Peyer's patch (tissue), 4 donors: ENCODE results near the gene COX4I1. TPM values are rescaled to one million over a fixed set of nuclear protein-coding genes. Genes with fewer than 3 reads are reported as not detected.

Experiments used
- DNase-seq, 3 donors: peaks; one replicate each; pipeline ENCODE4 v3.0.0-alpha.2; 2017 to 2019
- H3K27ac ChIP-seq, 4 donors: fragments of 200-600 bp; sonication (generic); one replicate each; pipeline ENCODE4 v1.5.1; 2016 to 2019
- H3K27me3 ChIP-seq, 2 donors: fragments of 200-600 bp; sonication (generic); one replicate each; pipeline ENCODE4 v1.5.1; 2019
- H3K36me3 ChIP-seq, 3 donors: fragments of 200-600 bp; sonication (generic); one replicate each; pipeline ENCODE4 v1.5.1; 2016 to 2019
- H3K4me1 ChIP-seq, 4 donors: fragments of 200-600 bp; sonication (generic); one replicate each; pipeline ENCODE4 v1.5.1; 2016 to 2019
- H3K4me3 ChIP-seq, 4 donors: fragments of 200-600 bp; sonication (generic); 1 replicate in 3 of 4; 2 replicates in 1 of 4; pipeline ENCODE4 v1.5.1; 2016 to 2019; ENCODE audit warnings: mild to moderate bottlenecking in 1 of 4
- H3K9me3 ChIP-seq, 4 donors: fragments of 200-600 bp; sonication (generic); one replicate each; pipeline ENCODE4 v1.5.1; 2016 to 2019; ENCODE audit warnings: mild to moderate bottlenecking in 1 of 4
- POLR2A ChIP-seq, 2 donors: fragments of 450-650 bp; IDR thresholded peaks; one replicate each; pipeline ENCODE4 v1.5.1; 2017; ENCODE audit warnings: antibody characterized with exemption in 2 of 2, mild to moderate bottlenecking in 2 of 2, moderate library complexity in 2 of 2
- total RNA-seq, 4 donors: library from RNA; depleted of rRNA; stranded (reverse); fragments of >200 nt; gene quantifications; one replicate each; pipeline ENCODE4 v1.1.0, GENCODE V29; 2016
- TF ChIP-seq, protein P1 (sequence below), 6 experiments: fragments of 450-650 bp in 4 of 6; fragments of 200-600 bp in 2 of 6; sonication (generic) in 1 of 6; IDR thresholded peaks; one replicate each; pipeline ENCODE4 v1.5.1; 2017 to 2019; ENCODE audit warnings: antibody characterized with exemption in 6 of 6, mild to moderate bottlenecking in 3 of 6, moderate library complexity in 1 of 6

Gene COX4I1
- total RNA-seq, 4 donors from 2014 or later: 377 to 758 (median 713) TPM

DNA sequence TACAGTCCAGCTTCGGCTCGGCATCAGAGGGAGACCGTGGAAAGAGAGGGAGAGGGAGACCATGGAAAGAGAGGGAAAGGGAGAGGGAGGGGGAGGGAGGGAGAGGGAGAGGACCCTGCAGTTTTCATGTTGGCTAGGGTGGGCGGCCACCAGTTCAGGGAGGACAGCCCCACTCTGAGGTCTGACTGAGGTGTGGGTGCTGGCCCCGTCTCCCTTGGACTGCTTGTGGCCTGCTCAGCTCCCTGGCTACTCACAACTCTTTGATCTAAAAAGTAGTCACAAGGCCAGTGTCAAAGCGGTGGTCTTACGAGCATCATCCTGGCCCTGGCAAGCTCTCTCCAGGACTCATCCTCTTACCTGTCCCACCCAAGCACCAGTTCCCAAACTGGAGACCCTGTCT is 9.4 kb downstream of the COX4I1 start:
- Histone ChIP-seq H3K4me3 (no peak overlapping the region), H3K4me1 (no peaks in the 10 kb centered on the region), H3K36me3 (peaks cover 0 to 35% (median 0%) of the 10 kb centered on the region in 3 donors), H3K9me3 (no peaks in the 10 kb centered on the region), H3K27ac (no peak overlapping the region), H3K27me3 (no peaks in the 10 kb centered on the region)
- no peak for TF ChIP-seq POLR2A (IDR thresholded peaks at IDR 0.05)
- TF ChIP-seq, protein P1, sequence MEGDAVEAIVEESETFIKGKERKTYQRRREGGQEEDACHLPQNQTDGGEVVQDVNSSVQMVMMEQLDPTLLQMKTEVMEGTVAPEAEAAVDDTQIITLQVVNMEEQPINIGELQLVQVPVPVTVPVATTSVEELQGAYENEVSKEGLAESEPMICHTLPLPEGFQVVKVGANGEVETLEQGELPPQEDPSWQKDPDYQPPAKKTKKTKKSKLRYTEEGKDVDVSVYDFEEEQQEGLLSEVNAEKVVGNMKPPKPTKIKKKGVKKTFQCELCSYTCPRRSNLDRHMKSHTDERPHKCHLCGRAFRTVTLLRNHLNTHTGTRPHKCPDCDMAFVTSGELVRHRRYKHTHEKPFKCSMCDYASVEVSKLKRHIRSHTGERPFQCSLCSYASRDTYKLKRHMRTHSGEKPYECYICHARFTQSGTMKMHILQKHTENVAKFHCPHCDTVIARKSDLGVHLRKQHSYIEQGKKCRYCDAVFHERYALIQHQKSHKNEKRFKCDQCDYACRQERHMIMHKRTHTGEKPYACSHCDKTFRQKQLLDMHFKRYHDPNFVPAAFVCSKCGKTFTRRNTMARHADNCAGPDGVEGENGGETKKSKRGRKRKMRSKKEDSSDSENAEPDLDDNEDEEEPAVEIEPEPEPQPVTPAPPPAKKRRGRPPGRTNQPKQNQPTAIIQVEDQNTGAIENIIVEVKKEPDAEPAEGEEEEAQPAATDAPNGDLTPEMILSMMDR (IDR thresholded peaks at IDR 0.05): no peak
- DNase-seq: no peak

DNA sequence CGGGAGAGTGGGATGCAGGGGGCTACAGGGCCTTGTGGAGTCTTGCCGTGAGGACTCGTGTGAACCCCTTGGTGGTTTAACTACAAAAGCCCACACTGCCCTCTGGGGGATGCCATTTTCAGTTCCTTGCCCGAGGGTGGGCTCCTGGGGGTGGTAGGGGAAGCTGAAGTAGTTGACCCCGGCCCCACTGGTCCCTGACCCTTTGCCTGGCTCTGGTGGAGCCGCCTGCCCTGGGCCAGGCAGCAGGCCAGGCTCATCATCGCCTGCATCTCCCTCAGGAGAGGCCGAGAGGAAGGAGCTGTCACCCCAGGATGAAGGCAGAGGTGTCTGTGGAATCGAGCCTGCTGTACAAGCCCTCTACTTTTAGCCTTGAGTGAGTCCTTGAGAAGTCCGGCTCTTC is 10.2 kb downstream of the COX4I1 start:
- H3K4me1 ChIP-seq: no peaks in the 10 kb centered on the region
- TF ChIP-seq POLR2A (IDR thresholded peaks at IDR 0.05): no peak
- TF ChIP-seq, protein P1 (IDR thresholded peaks at IDR 0.05): no peak
- no peak overlapping the region for H3K27ac ChIP-seq
- DNase-seq: no peak
- H3K4me3 ChIP-seq: no peak overlapping the region
- peaks cover 0 to 28% (median 0%) of the 10 kb centered on the region in 3 donors for H3K36me3 ChIP-seq
- no peaks in the 10 kb centered on the region for H3K9me3 ChIP-seq
- H3K27me3 ChIP-seq: no peaks in the 10 kb centered on the region

DNA sequence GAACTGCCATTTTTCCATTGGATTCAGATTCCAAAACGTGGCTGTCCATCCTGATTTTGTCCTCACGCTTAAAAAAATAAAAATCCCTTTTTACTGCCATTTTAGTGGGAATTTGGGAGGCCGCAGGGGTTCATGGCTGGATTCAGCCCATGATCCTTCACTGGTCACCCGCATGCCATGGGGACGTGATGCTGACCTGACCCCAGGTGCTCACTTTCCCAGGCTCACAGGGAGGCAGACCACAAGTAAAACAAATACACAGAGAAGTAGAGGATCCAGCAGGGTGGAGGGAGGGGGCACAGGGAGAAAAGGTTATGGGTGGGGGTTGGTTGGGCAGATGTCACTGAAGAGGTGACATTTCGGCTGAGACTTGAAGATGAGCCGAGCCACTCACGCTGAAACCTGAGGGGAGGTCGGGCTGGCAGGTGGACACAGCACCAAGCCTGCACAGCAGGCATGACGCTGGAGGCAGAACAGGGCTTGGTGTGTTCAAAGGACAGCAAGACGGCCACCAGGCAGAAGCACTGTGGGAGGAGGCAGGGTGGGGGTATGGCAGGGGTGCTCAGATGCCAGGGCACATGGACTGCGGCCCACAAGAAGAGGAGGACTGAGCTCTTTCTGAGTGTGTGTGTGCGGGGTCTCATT is 10.7 kb downstream of the COX4I1 start:
- Histone ChIP-seq H3K27ac (no peak overlapping the region), H3K4me1 (no peaks in the 10 kb centered on the region), H3K27me3 (no peaks in the 10 kb centered on the region), H3K9me3 (no peaks in the 10 kb centered on the region), H3K4me3 (no peak overlapping the region), H3K36me3 (peaks cover 0 to 22% (median 0%) of the 10 kb centered on the region in 3 donors)
- DNase-seq: peak in 1 of 3 donors; percentile 38
- TF ChIP-seq POLR2A (IDR thresholded peaks at IDR 0.05): no peak
- TF ChIP-seq, protein P1 (IDR thresholded peaks at IDR 0.05): no peak

GRCh38 chr16:85810742-85811115 is 11.2 kb downstream of the COX4I1 start:
- Histone ChIP-seq H3K4me1 (no peaks in the 10 kb centered on the region), H3K36me3 (peaks cover 0 to 17% (median 0%) of the 10 kb centered on the region in 3 donors), H3K9me3 (no peaks in the 10 kb centered on the region), H3K27me3 (no peaks in the 10 kb centered on the region), H3K4me3 (no peak overlapping the region), H3K27ac (no peak overlapping the region)
- DNase-seq: peak in 1 of 3 donors; percentile 20
- TF ChIP-seq POLR2A (IDR thresholded peaks at IDR 0.05): no peak
- TF ChIP-seq, protein P1 (IDR thresholded peaks at IDR 0.05): no peak

DNA sequence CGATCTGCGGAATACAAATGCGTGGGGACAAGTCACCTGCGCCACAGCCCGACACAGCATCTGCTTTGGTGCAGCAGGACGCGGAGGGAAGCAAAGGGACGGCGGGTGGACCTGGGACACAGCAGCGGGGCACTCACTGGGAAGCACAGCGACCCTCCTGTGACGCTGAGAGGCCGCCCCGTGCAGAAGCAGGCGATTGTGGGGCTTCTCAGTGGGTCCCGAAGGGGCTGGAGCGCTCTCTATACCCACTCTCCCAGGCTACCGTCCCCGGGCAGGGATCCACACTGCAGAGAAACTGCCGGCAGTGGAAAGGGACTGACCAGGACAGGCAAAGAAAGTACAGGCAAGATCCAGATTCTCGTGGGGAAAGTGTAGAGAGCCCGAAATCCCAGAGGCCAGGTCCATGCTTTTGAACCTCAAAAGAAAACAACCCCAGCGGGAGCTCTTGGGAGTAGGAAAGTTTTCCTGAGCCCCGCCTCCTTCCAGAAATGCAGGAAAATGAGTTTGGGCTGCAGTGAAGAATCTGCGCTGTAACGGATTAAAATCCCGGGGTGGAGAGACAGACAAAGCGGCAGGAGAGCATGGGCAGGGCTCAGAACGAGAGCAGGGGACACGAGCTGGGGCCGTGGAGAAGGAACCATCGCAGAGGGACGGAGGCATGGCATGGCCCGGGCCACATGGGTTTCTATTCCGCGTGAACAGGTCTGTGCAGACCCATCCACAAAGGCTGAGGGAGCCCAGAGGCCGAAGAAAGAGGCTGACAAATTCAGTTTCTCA is 12.7 kb downstream of the COX4I1 start:
- no peak overlapping the region for H3K27ac ChIP-seq
- H3K4me1 ChIP-seq: no peaks in the 10 kb centered on the region
- no peak overlapping the region for H3K4me3 ChIP-seq
- TF ChIP-seq, protein P1 (IDR thresholded peaks at IDR 0.05): no peak
- no peaks in the 10 kb centered on the region for H3K27me3 ChIP-seq
- peak in 1 of 3 donors; percentile 43 for DNase-seq
- peaks cover 0 to 2% (median 0%) of the 10 kb centered on the region in 3 donors for H3K36me3 ChIP-seq
- H3K9me3 ChIP-seq: no peaks in the 10 kb centered on the region
